Measurements from ENCODE around the gene PPIL1. TPM values are rescaled to one million over a fixed set of nuclear protein-coding genes. Genes with fewer than 3 reads are reported as not detected.

PPIL1 gene
- polyA plus RNA-seq, 1 donor (not counting 4 experiments of a cell fraction or from before 2014, with no cell fraction given): 45.5 TPM

DNA sequence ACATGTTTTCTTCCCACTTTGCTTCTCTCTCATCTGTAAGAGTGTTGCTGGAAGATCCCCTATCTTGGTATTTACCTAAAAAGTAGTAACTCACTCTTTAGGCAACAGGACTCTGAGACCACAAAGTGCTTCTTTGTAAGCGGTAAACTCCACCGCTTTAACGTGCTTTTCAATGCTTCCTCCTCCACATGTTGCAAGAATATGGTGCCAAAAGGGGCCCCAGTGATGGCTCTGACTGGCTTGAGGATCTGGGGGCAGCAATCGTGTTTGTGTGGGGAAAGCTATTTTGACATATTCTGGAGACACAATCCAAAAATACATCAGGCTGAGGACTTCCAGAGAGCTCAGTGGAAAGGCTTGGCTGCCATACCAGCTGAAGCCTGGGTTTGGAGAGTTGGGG is 23.0 kb downstream of the PPIL1 start:
- Histone ChIP-seq H3K9me1 (ENCODE audit: control insufficient read depth, extremely low read depth, insufficient read depth, low read length) (no peaks in the 10 kb centered on the region), H3K36me3 (ENCODE audit: control insufficient read depth in 2 of 2, extremely low read depth in 1 of 2, insufficient read depth in 2 of 2, low read length in 2 of 2) (peaks cover 5 to 14% of the 10 kb centered on the region in 2 experiments), H3K27ac (ENCODE audit: control insufficient read depth, insufficient read depth, low read length) (no peak overlapping the region), H3K9ac (ENCODE audit: control insufficient read depth, extremely low read depth, insufficient read depth, low read length) (no peak overlapping the region), H3K79me2 (ENCODE audit: control insufficient read depth, insufficient read depth, low read length) (no peaks in the 10 kb centered on the region), H3K4me3 (ENCODE audit: control insufficient read depth in 2 of 3, extremely low read depth in 1 of 3, insufficient read depth in 2 of 3, low read depth in 1 of 3, low read length in 3 of 3) (no peak overlapping the region), H4K20me1 (ENCODE audit: control insufficient read depth, extremely low read depth, insufficient read depth, low read length) (no peaks in the 10 kb centered on the region), H3K9me3 (ENCODE audit: control insufficient read depth, low read depth, low read length) (no peaks in the 10 kb centered on the region), H2AFZ (ENCODE audit: control insufficient read depth, low read length) (no peak overlapping the region), H3K4me1 (ENCODE audit: control insufficient read depth, extremely low read depth, insufficient read depth, low read length) (peaks cover 27% of the 10 kb centered on the region), H3K27me3 (ENCODE audit: control insufficient read depth, extremely low read depth, insufficient read depth, low read length) (no peaks in the 10 kb centered on the region), H3K4me2 (ENCODE audit: control insufficient read depth, extremely low read depth, insufficient read depth, low read depth, low read length) (no peak overlapping the region)
- FAIRE-seq (no peak), DNase-seq (ENCODE audit: low read depth, low spot score) (no peak)
- dilution Hi-C loops (cut with MboI; ENCODE audit: extremely low pct_ligation_motif_present, low sequenced_read_pairs): no loop called here
- TF ChIP-seq, protein P1, sequence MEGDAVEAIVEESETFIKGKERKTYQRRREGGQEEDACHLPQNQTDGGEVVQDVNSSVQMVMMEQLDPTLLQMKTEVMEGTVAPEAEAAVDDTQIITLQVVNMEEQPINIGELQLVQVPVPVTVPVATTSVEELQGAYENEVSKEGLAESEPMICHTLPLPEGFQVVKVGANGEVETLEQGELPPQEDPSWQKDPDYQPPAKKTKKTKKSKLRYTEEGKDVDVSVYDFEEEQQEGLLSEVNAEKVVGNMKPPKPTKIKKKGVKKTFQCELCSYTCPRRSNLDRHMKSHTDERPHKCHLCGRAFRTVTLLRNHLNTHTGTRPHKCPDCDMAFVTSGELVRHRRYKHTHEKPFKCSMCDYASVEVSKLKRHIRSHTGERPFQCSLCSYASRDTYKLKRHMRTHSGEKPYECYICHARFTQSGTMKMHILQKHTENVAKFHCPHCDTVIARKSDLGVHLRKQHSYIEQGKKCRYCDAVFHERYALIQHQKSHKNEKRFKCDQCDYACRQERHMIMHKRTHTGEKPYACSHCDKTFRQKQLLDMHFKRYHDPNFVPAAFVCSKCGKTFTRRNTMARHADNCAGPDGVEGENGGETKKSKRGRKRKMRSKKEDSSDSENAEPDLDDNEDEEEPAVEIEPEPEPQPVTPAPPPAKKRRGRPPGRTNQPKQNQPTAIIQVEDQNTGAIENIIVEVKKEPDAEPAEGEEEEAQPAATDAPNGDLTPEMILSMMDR (optimal IDR thresholded peaks at IDR 0.05 in 1 of 3, IDR thresholded peaks at IDR 0.05 in 1 of 3, conservative IDR thresholded peaks at IDR 0.05 in 1 of 3; ENCODE audit: extremely low read depth in 1 of 3, insufficient read depth in 2 of 3, low read length in 3 of 3): no peak
- no peak for TF ChIP-seq EZH2 (IDR thresholded peaks at IDR 0.05; ENCODE audit: low read length)

DNA sequence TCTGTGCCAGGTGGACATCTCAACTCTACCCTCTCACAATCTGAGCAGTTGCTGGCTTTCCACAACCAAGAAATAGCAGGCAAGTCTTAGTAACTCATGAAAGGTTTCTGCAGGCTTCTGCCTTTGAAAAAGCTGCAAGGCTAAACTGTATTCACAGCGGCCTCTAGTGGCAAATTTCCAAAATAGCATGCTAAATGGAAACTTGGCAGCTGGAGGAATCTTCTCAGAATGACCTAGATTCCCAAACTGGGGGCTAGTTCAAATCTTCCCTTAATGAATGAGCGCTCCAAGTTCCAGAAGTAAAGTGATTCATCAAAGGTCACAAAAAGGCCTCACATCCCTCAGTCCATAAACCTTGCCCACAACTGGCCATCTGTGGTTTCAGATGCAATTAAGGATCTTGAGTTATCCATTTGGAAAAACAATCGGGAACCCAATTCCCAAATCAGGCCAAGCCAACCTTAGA is 23.4 kb downstream of the PPIL1 start:
- H3K79me2 ChIP-seq (ENCODE audit: control insufficient read depth, insufficient read depth, low read length): no peaks in the 10 kb centered on the region
- H3K9me1 ChIP-seq (ENCODE audit: control insufficient read depth, extremely low read depth, insufficient read depth, low read length): no peaks in the 10 kb centered on the region
- H3K27ac ChIP-seq (ENCODE audit: control insufficient read depth, insufficient read depth, low read length): no peak overlapping the region
- DNase-seq (ENCODE audit: low read depth, low spot score) (peak; percentile 33), FAIRE-seq (peak; percentile 69)
- no peaks in the 10 kb centered on the region for H3K9me3 ChIP-seq (ENCODE audit: control insufficient read depth, low read depth, low read length)
- H3K4me3 ChIP-seq (ENCODE audit: control insufficient read depth in 2 of 3, extremely low read depth in 1 of 3, insufficient read depth in 2 of 3, low read depth in 1 of 3, low read length in 3 of 3): no peak overlapping the region
- no peak for TF ChIP-seq EZH2 (IDR thresholded peaks at IDR 0.05; ENCODE audit: low read length)
- TF ChIP-seq, protein P1 (optimal IDR thresholded peaks at IDR 0.05 in 1 of 3, IDR thresholded peaks at IDR 0.05 in 1 of 3, conservative IDR thresholded peaks at IDR 0.05 in 1 of 3; ENCODE audit: extremely low read depth in 1 of 3, insufficient read depth in 2 of 3, low read length in 3 of 3): peak; percentile 52 to 82 (median 74)
- no peaks in the 10 kb centered on the region for H4K20me1 ChIP-seq (ENCODE audit: control insufficient read depth, extremely low read depth, insufficient read depth, low read length)
- no peak overlapping the region for H3K4me2 ChIP-seq (ENCODE audit: control insufficient read depth, extremely low read depth, insufficient read depth, low read depth, low read length)
- no peak overlapping the region for H3K9ac ChIP-seq (ENCODE audit: control insufficient read depth, extremely low read depth, insufficient read depth, low read length)
- peaks cover 5 to 13% of the 10 kb centered on the region in 2 experiments for H3K36me3 ChIP-seq (ENCODE audit: control insufficient read depth in 2 of 2, extremely low read depth in 1 of 2, insufficient read depth in 2 of 2, low read length in 2 of 2)
- no peaks in the 10 kb centered on the region for H3K27me3 ChIP-seq (ENCODE audit: control insufficient read depth, extremely low read depth, insufficient read depth, low read length)
- peaks cover 27% of the 10 kb centered on the region for H3K4me1 ChIP-seq (ENCODE audit: control insufficient read depth, extremely low read depth, insufficient read depth, low read length)
- dilution Hi-C loops (cut with MboI; ENCODE audit: extremely low pct_ligation_motif_present, low sequenced_read_pairs): no loop called here
- no peak overlapping the region for H2AFZ ChIP-seq (ENCODE audit: control insufficient read depth, low read length)

Measured in keratinocyte (primary cell).